T follicular helper cell (primary cell): ENCODE results near the gene PCAT7.
"Not testable (repeated sequence)": the region's sequence is repeated elsewhere in the genome, so short reads cannot be mapped to it uniquely, and the experiment has no call there.

Experiments
- DNase-seq: peaks from one replicate; pipeline ENCODE4 v3.0.0-alpha.2; 2020; ENCODE audit warnings: low read depth
- total RNA-seq, 2 experiments: gene quantifications; one replicate each; lab custom pipeline; 2026; lab: John Stamatoyannopoulos, UW

The PCAT7 gene
- 0 reads per million in 2 experiments for total RNA-seq

GRCh38 chr9:94554439-94555331, at the start of gene PCAT7:
Gene PCAT7, plus strand, starts transcription at chr9:94555083.
- DNase-seq: no peak

DNA sequence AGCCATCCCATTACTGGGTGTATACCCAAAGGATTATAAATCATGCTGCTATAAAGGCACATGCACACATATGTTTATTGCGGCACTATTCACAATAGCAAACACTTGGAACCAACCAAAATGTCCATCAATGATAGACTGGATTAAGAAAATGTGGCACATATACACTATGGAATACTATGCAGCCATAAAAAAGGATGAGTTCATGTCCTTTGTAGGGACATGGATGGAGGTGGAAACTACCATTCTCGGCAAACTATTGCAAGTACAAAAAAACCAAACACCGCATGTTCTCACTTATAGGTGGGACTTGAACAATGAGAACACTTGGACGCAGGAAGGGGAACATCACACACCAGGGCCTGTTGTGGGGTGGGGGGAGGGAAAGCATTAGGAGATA, 48.5 kb upstream of the PCAT7 start:
- not testable (repeated sequence) for DNase-seq

- DNase-seq: no peak
These were observed 47.2 kb upstream of the PCAT7 start for GRCh38 chr9:94507531-94508258.

GRCh38 chr9:94511134-94511954, 43.5 kb upstream of the PCAT7 start:
- no peak for DNase-seq

- no peak for DNase-seq
These were observed 43.0 kb upstream of the PCAT7 start for GRCh38 chr9:94511955-94512265.

DNA sequence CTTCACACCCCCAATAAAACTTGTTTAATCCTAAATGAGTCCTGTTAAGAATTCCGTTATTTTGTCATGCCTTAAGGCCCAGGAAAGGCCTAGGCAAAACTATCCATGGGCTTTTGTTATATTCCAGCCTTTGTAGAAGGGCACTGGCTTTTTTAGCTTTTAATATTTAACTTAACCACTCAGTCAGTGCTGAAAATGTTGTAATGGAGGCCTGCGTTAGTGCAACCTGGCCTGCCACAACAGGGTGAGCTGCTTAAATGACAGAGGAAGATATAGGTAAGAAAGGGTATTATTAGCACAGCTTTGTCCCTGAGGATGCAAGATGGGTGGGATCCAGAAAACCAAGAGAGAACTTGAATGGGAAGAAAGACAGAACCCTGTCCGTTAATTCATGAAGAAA, 40.2 kb upstream of the PCAT7 start:
- DNase-seq: no peak

GRCh38 chr9:94517254-94517653, 37.6 kb upstream of the PCAT7 start:
- DNase-seq: no peak

DNA sequence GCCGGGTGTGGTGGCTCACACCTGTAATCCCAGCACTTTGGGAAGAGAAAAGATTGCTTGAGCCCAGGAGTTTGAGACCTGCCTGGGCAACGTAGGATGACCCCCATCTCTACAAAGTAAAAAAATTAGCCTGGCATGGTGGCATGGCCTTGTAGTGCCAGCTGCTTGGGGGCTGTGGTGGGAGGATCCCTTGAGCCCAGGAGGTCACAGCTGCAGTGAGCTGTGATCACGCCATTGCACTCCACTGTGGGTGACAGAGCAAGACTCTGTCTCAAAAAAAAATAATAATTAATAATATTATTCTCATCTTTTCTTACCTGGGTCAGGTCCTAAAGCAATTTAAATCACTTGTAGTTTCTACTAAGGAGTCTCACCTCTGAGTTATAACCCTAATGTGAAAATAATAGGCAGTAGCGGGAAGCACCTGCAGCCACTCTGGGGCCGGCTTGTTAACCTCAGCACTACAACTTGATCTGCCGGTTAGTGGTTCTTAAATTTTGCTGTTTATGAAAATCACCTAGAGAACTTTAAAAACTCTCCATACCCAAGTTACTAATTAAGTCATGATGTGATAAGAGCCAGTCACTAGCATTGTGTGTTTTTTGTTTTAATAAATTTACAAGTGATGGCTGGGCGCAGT, 29.4 kb upstream of the PCAT7 start:
- no peak for DNase-seq

DNA sequence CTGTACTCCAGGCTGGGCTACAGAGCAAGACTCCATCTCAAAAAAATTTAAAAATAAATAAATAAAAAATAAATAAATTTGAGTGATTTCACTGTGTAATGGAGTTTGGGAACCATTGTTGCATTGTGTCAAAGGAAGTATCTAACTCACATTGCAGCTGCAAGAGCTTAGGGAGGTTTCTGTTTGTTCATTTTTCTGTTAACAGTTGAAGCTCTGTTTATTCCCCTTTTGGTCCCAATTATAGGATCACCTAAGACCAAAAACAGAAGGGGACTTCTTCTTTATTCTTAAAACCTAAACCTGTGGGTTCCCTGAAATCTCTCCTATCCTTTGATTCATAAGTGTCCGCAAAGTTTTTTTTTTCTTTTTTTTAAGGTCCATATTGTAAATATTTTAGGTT, 28.6 kb upstream of the PCAT7 start:
- DNase-seq: no peak

DNA sequence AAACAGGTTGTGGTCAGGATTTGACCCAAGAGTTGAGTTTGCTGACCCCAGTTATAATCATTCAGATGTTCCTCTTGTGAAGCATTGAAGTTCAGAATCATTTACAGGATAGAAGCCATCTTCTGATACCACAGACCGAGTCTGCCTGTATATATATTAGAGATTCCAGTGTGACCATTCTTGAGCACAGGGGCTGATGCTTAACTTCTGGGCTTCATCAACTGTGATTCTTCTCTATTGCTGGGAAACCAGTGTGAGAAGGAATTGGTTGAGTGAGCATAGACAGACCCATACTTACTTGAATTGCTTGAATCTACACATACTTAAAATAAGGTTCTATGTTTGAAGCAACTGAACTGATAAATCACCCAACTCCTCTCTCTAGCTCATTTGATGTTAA, 27.9 kb upstream of the PCAT7 start:
- no peak for DNase-seq

- no peak for DNase-seq
These were observed 26.0 kb upstream of the PCAT7 start for GRCh38 chr9:94528886-94529285.

DNA sequence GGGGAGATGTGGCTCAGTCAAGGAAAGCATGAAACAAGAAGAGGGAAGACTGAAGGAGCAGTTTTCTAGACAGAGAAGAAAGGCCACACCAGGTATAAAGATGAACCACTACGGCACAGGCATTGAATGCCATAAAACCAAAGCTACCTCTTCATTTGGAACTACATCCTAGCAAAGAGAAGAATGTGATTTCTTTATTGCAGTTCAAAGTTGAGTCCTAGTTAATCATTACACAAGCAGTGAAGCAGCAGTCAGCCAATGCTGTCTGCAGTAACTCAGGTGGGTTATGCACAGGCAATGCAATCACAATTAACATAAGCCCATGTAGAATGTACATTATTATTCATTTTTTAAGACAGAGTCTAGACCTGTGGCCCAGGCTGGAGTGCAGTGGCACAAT, 21.7 kb upstream of the PCAT7 start:
- no peak for DNase-seq

DNA sequence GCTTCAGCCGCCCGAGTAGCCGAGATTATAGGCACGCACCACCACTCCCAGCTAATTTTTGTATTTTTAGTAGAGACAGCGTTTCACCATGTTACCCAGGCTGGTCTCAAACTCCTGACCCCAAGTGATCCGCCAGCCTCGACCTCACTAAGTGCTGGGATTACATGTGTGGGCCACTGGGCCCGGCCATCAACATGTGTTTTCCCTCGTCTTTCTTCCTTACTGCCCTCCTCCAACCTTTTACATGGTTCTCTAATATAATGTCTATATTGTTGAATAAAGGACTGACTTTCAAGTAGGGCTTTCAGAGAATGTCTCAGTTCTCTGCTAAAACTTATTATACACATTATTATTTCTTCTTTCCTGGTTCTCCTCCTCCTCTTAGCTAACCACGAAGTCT, 21.3 kb upstream of the PCAT7 start:
- no peak for DNase-seq

- DNase-seq: no peak
These were observed 20.0 kb upstream of the PCAT7 start for GRCh38 chr9:94534901-94535300.

- DNase-seq: no peak
These were observed 16.0 kb upstream of the PCAT7 start for GRCh38 chr9:94538908-94539307.

- not testable (repeated sequence) for DNase-seq
These were observed 10.5 kb upstream of the PCAT7 start for GRCh38 chr9:94544335-94544734.

GRCh38 chr9:94545940-94546339, 8.9 kb upstream of the PCAT7 start:
- DNase-seq: no peak

DNA sequence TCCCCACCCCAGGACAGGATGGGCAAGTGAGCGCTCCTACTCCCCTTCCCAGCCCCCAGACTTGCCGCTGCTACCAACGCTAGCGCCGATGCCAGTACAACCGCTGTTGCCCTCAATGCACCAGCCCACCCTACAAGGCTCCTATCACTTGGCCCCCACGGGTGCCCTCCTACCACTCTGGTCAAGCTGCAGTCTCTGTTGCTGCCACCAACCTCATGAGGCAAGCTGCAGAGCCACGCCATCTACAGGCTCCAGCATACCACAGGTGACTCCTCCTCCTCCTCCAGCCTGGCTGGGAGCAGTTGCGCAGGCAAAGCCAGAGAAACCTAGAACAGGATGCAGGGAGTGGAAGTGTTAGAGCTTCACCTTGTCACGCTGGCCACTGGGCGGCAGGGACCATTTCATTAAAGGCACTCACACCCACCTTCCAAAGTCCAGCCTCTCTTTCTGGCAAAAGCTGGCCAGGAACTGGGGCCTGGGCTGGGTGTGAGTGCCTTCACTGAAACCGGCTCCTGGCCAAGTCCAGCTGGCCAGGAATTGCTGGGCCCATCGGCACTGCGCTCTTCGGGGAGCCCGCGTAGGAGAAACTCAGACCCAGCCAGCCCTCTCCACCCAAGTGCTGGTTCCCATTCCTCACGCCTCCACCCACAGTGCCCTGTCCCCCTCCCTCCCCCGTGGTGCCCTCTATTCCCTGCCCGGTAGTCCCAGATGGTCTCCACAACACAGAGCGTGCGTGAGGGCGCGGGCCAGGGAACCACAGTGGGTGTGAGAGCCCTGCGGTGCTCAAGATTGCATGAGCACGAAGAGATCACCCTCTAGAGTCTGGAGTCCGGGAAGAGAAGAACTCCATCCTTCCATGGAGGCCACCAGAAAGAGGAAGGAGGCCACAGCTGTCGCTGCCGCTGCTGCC, 1.6 kb upstream of the PCAT7 start:
- DNase-seq: no peak

- DNase-seq: no peak
These were observed 825 bp upstream of the PCAT7 start for GRCh38 chr9:94554078-94554438.

GRCh38 chr9:94557376-94557775, 2.5 kb downstream of the PCAT7 start:
- no peak for DNase-seq

DNA sequence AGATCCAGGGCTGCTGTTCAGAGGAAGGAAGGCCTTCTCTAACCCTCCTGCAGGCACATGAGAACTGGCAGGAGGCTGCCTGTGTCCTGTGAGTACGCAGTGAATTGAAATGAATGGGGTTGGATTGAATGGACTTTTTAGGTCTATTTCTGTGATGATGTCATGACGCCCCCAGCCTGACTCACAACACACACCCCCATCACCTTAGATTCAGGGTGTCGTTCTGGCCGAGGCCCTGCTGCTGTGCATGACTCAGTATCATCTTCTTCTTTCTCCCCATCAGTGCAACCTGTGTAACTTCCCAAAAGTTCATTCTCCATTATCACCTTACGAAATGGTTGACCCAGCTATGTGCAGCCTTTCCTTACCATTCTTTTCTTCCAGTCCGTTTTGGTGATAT, 5.4 kb downstream of the PCAT7 start:
- no peak for DNase-seq
